Upper lobe of right lung (tissue), 1 donor: ENCODE measurements around the gene TMEM150C. TPM values are rescaled to one million over a fixed set of nuclear protein-coding genes. Genes with fewer than 3 reads are reported as not detected.

Experiments used
- ATAC-seq: fragments of 200-7000 bp; cut with Tn5 transposase; one replicate; pipeline ENCODE4 v1.9.1; 2020; ENCODE audit warnings: mild to moderate bottlenecking, moderate library complexity
- DNase-seq: peaks from one replicate; pipeline ENCODE4 v3.0.0-alpha.2; 2020
- H3K27ac ChIP-seq: fragments of 200-600 bp; one replicate; pipeline ENCODE4 v1.8.0; 2022
- H3K27me3 ChIP-seq: fragments of 200-600 bp; one replicate; pipeline ENCODE4 v1.8.0; 2022; ENCODE audit warnings: mild to moderate bottlenecking
- H3K36me3 ChIP-seq: fragments of 200-600 bp; one replicate; pipeline ENCODE4 v1.8.0; 2022
- H3K4me1 ChIP-seq: fragments of 200-600 bp; one replicate; pipeline ENCODE4 v1.8.0; 2022
- H3K4me3 ChIP-seq: fragments of 200-600 bp; one replicate; pipeline ENCODE4 v1.8.0; 2022; ENCODE audit warnings: mild to moderate bottlenecking
- H3K9me3 ChIP-seq: fragments of 200-600 bp; one replicate; pipeline ENCODE4 v1.8.0; 2022
- CTCF ChIP-seq: fragments of 200-600 bp; IDR thresholded peaks from one replicate; pipeline ENCODE4 v1.8.0; 2022; ENCODE audit warnings: antibody characterized with exemption
- intact Hi-C: fragments of 100-400 bp; cut with DNase I; formaldehyde crosslinking; loops from one replicate; pipeline ENCODE4 v1.11.0; 2022
- long read RNA-seq: library from polyadenylated mRNA; unstranded; transcript quantifications from one replicate; pipeline ENCODE4 v2.0.0, GENCODE V29; 2021
- total RNA-seq: library from RNA; stranded (reverse); fragmentation: NEBNext Ultra II Directional; extraction: Animal tissue kit (Norgen Biotek cat#: 25700); gene quantifications from one replicate; pipeline ENCODE4 v1.2.1, GENCODE V29; 2021
- donor health status: DM: no; HTN: yes; CAD: no; lungs with severe emphysema.

Gene TMEM150C
- total RNA-seq: 5.9 TPM
- long read RNA-seq, transcript TMEM150C-201 (8 exons, 1,990 nt): major isoform, 15 of 18 reads
- long read RNA-seq, partial matches to known transcripts: 0 of 18 reads
- long read RNA-seq, other reads (novel, unspliced or antisense): 3 of 18 reads

GRCh38 chr4:82561786-82562563, at the start of gene TMEM150C:
Gene TMEM150C (minus strand): TSS chr4:82561988. CDS start chr4:82504657, 57,331 bp downstream.
- intact Hi-C loops: no loop called here
- H3K9me3 ChIP-seq: no peaks in the 10 kb centered on the region
- H3K4me1 ChIP-seq: no peaks in the 10 kb centered on the region
- H3K27me3 ChIP-seq: no peaks in the 10 kb centered on the region
- H3K36me3 ChIP-seq: no peaks in the 10 kb centered on the region
- TF ChIP-seq CTCF: no peak
- ATAC-seq (peak; percentile 65), DNase-seq (no peak)
- H3K27ac ChIP-seq: no peak within 1 kb of the TSS
- peak within 1 kb of the TSS; percentile 62 for H3K4me3 ChIP-seq

GRCh38 chr4:82611527-82611926, 49.7 kb upstream of the TMEM150C start:
- Histone ChIP-seq H3K27ac (no peak overlapping the region), H3K36me3 (no peaks in the 10 kb centered on the region), H3K4me1 (no peaks in the 10 kb centered on the region), H3K9me3 (no peaks in the 10 kb centered on the region), H3K27me3 (no peaks in the 10 kb centered on the region), H3K4me3 (no peak overlapping the region)
- intact Hi-C loops: no loop called here
- ATAC-seq (no peak), DNase-seq (no peak)
- TF ChIP-seq CTCF: no peak

GRCh38 chr4:82610041-82610440, 48.3 kb upstream of the TMEM150C start:
- intact Hi-C loops: no loop called here
- Histone ChIP-seq H3K27me3 (no peaks in the 10 kb centered on the region), H3K27ac (no peak overlapping the region), H3K4me1 (no peaks in the 10 kb centered on the region), H3K9me3 (no peaks in the 10 kb centered on the region), H3K36me3 (no peaks in the 10 kb centered on the region), H3K4me3 (no peak overlapping the region)
- ATAC-seq (no peak), DNase-seq (no peak)
- TF ChIP-seq CTCF: no peak

- Histone ChIP-seq H3K27me3 (no peaks in the 10 kb centered on the region), H3K36me3 (no peaks in the 10 kb centered on the region), H3K4me3 (no peak overlapping the region), H3K4me1 (no peaks in the 10 kb centered on the region), H3K27ac (no peak overlapping the region), H3K9me3 (no peaks in the 10 kb centered on the region)
- DNase-seq (no peak), ATAC-seq (no peak)
- intact Hi-C loops: no loop called here
- TF ChIP-seq CTCF: no peak
Measured at GRCh38 chr4:82606622-82607021, 44.8 kb upstream of the TMEM150C start.

GRCh38 chr4:82604522-82604921, 42.7 kb upstream of the TMEM150C start:
- H3K36me3 ChIP-seq: no peaks in the 10 kb centered on the region
- no peaks in the 10 kb centered on the region for H3K4me1 ChIP-seq
- no peaks in the 10 kb centered on the region for H3K27me3 ChIP-seq
- no peak for TF ChIP-seq CTCF
- H3K27ac ChIP-seq: no peak overlapping the region
- DNase-seq: no peak
- no peak overlapping the region for H3K4me3 ChIP-seq
- intact Hi-C loops: no loop called here
- no peak for ATAC-seq
- no peaks in the 10 kb centered on the region for H3K9me3 ChIP-seq
